NCI-H446 (cell line): Measurements from ENCODE around the gene RPL35A.
"Not testable (repeated sequence)": the region's sequence is repeated elsewhere in the genome, so short reads cannot be mapped to it uniquely, and the experiment has no call there.

ENCODE experiments used
- DNase-seq, 2 experiments: peaks; one replicate each; lab custom pipeline; 2025; lab: John Stamatoyannopoulos, UW

Gene RPL35A

GRCh38 chr3:197949778-197950676 lies at the start of gene RPL35A:
Gene RPL35A (plus strand): TSS chr3:197950190. CDS start chr3:197950968, 778 bp downstream.
- DNase-seq = peak; percentile 99

GRCh38 chr3:197901626-197902025 lies 48.4 kb upstream of the RPL35A start:
- no peak for DNase-seq

- DNase-seq = peak; percentile 69 to 82
Measured at GRCh38 chr3:197906023-197906849, 43.8 kb upstream of the RPL35A start.

- DNase-seq = no peak
Measured at GRCh38 chr3:197906850-197907187, 43.2 kb upstream of the RPL35A start.

- DNase-seq = no peak
Measured at GRCh38 chr3:197907196-197907595, 42.8 kb upstream of the RPL35A start.

GRCh38 chr3:197908550-197908949 lies 41.4 kb upstream of the RPL35A start:
- not testable (repeated sequence) for DNase-seq

- no peak for DNase-seq
Measured at GRCh38 chr3:197908957-197909701, 40.9 kb upstream of the RPL35A start.

GRCh38 chr3:197912741-197913476 lies 37.1 kb upstream of the RPL35A start:
- no peak for DNase-seq

- no peak for DNase-seq
Measured at GRCh38 chr3:197913641-197914380, 36.2 kb upstream of the RPL35A start.

GRCh38 chr3:197921429-197922275 lies 28.3 kb upstream of the RPL35A start:
- not testable (repeated sequence) for DNase-seq

- no peak for DNase-seq
Measured at GRCh38 chr3:197926418-197926817, 23.6 kb upstream of the RPL35A start.

- not testable (repeated sequence) for DNase-seq
Measured at GRCh38 chr3:197927578-197927977, 22.4 kb upstream of the RPL35A start.

- no peak for DNase-seq
Measured at GRCh38 chr3:197936819-197937384, 13.1 kb upstream of the RPL35A start.

- no peak for DNase-seq
Measured at GRCh38 chr3:197940745-197941384, 9.1 kb upstream of the RPL35A start.

GRCh38 chr3:197942956-197943556 lies 6.9 kb upstream of the RPL35A start:
- peak; percentile 46 to 63 for DNase-seq

- no peak for DNase-seq
Measured at GRCh38 chr3:197949191-197949777, 706 bp upstream of the RPL35A start.

GRCh38 chr3:197950677-197951061 lies 679 bp downstream of the RPL35A start:
- DNase-seq = no peak

GRCh38 chr3:197951392-197951990 lies 1.5 kb downstream of the RPL35A start:
- no peak for DNase-seq
